ENCODE results near the gene CENPL. TPM values are rescaled to one million over a fixed set of nuclear protein-coding genes. Genes with fewer than 3 reads are reported as not detected.

The CENPL gene
- total and polyA plus RNA-seq, 2 of the 8 experiments (the other 6 are each of a cell fraction or from before 2014, with no cell fraction given) = 6.6 to 16.0 TPM

- no peak for TF ChIP-seq BACH1 (IDR thresholded peaks at IDR 0.05; ENCODE audit: low read length)
- no peak for TF ChIP-seq CTCF (IDR thresholded peaks at IDR 0.05; ENCODE audit: control extremely low read depth in 1 of 3, insufficient read depth in 1 of 3, low read depth in 1 of 3, low read length in 3 of 3)
- TF ChIP-seq BCL11A (IDR thresholded peaks at IDR 0.05; ENCODE audit: low read depth in 2 of 2, low read length in 2 of 2) = no peak
- TF ChIP-seq TAF7 (optimal IDR thresholded peaks at IDR 0.05; ENCODE audit: borderline replicate concordance, low read depth, low read length) = no peak
Observed at GRCh38 chr1:173784997-173785396, 39.7 kb downstream of the CENPL start (continued).
